Gastroesophageal sphincter (tissue), 2 donors: ENCODE measurements around the gene GJA8.
"Not testable (repeated sequence)": the region's sequence is repeated elsewhere in the genome, so short reads cannot be mapped to it uniquely, and the experiment has no call there.

ENCODE experiments used
- EP300 ChIP-seq: sonication (generic); formaldehyde crosslinking; IDR thresholded peaks from one replicate; pipeline ENCODE4 v1.6.1; 2017; ENCODE audit warnings: antibody characterized with exemption, mild to moderate bottlenecking
- POLR2AphosphoS5 ChIP-seq: sonication (generic); formaldehyde crosslinking; IDR thresholded peaks from one replicate; pipeline ENCODE4 v1.6.1; 2017; ENCODE audit warnings: antibody characterized with exemption

GRCh38 chr1:147927689-147928088, 25.1 kb downstream of the GJA8 start:
- TF ChIP-seq POLR2AphosphoS5, EP300: not testable (repeated sequence)
